Fibroblast of lung (primary cell): ENCODE results near the gene RALGAPB.

ENCODE experiments used
- CTCF ChIP-seq, 2 donors: IDR thresholded peaks in 1 of 2; conservative IDR thresholded peaks in 1 of 2; 1 replicate in 1 of 2; 2 replicates in 1 of 2; pipeline ENCODE4 v1.5.1; 2011 to 2012; ENCODE audit warnings: low read length in 2 of 2, control low read depth in 1 of 2, inconsistent platforms in 1 of 2, low read depth in 1 of 2, mild to moderate bottlenecking in 1 of 2
- EZH2 ChIP-seq: IDR thresholded peaks from 2 replicates; pipeline ENCODE4 v1.5.1; 2012; ENCODE audit warnings: low read length, control low read depth, mild to moderate bottlenecking; ENCODE audit errors: missing control alignments

GRCh38 chr20:38515631-38516030 lies 43.0 kb downstream of the RALGAPB start:
- no peak for TF ChIP-seq EZH2
- TF ChIP-seq CTCF (conservative IDR thresholded peaks at IDR 0.05 in 1 of 2, IDR thresholded peaks at IDR 0.05 in 1 of 2; ENCODE audit: low read depth in 1 of 2, low read length in 2 of 2), result no peak
